Caco-2 (cell line): Measurements from ENCODE around the gene PRR33. TPM values are rescaled to one million over a fixed set of nuclear protein-coding genes. Genes with fewer than 3 reads are reported as not detected.

Experiments
- BruUV-seq: library from RNA; stranded (reverse); fragments of 400-500 nt; replicated peaks from 2 replicates; lab custom pipeline; 2021; lab: Mats Ljungman, UMichigan
- CTCF ChIA-PET: fragments of 300-600 bp; sonication (Branson Sonifier 250); formaldehyde crosslinking; loops from one replicate; lab custom pipeline; 2022; ENCODE audit warnings: antibody characterized with exemption; lab: Charles Lee
- POLR2A ChIA-PET: fragments of 300-600 bp; sonication (Branson Sonifier 250); formaldehyde crosslinking; loops from one replicate; lab custom pipeline; 2022; ENCODE audit warnings: antibody characterized with exemption; lab: Charles Lee
- DNase-seq, 2 experiments: peaks; one replicate each; pipeline versions ENCODE4 v3.0.0 to v3.0.0-alpha.2; 2020 to 2022
- H3K27me3 ChIP-seq: replicated peaks from 2 replicates; pipeline ENCODE4 v1.6.0; 2011; ENCODE audit warnings: low read length; ENCODE audit not compliant: control insufficient read depth, insufficient read depth
- H3K36me3 ChIP-seq: 2 replicates; pipeline ENCODE4 v1.5.1; 2011; ENCODE audit warnings: low read length; ENCODE audit not compliant: control insufficient read depth, insufficient read depth
- H3K4me1 ChIP-seq: fragments of 250-450 bp; sonication (Bioruptor Pico); 2 replicates; pipeline ENCODE4 v1.5.1; 2020; ENCODE audit warnings: mild to moderate bottlenecking
- H3K4me3 ChIP-seq: 2 replicates; pipeline ENCODE4 v1.5.1; 2011; ENCODE audit warnings: low read depth, mild to moderate bottlenecking, control low read depth, low read length
- H3K9me3 ChIP-seq: fragments of 250-450 bp; sonication (Bioruptor Pico); 2 replicates; pipeline ENCODE4 v1.5.1; 2020; ENCODE audit warnings: mild to moderate bottlenecking, moderate library complexity
- H3K27ac Mint-ChIP-seq: one replicate; pipeline ENCODE4 v1.8.0; 2022; ENCODE audit warnings: mixed read lengths; ENCODE audit not compliant: unreplicated experiment
- H3K27me3 Mint-ChIP-seq: one replicate; pipeline ENCODE4 v1.8.0; 2022; ENCODE audit warnings: mixed read lengths; ENCODE audit not compliant: insufficient read depth, unreplicated experiment
- H3K36me3 Mint-ChIP-seq: one replicate; pipeline ENCODE4 v1.8.0; 2022; ENCODE audit warnings: mild to moderate bottlenecking, mixed read lengths; ENCODE audit not compliant: insufficient read depth, unreplicated experiment
- H3K4me1 Mint-ChIP-seq: one replicate; pipeline ENCODE4 v1.8.0; 2022; ENCODE audit warnings: low read depth, mixed read lengths; ENCODE audit not compliant: unreplicated experiment
- H3K4me3 Mint-ChIP-seq: one replicate; pipeline ENCODE4 v1.8.0; 2022; ENCODE audit warnings: mild to moderate bottlenecking, moderate library complexity, mixed read lengths; ENCODE audit not compliant: unreplicated experiment
- H3K9me3 Mint-ChIP-seq: one replicate; pipeline ENCODE4 v1.8.0; 2022; ENCODE audit warnings: mixed read lengths; ENCODE audit not compliant: unreplicated experiment
- intact Hi-C: fragments of 100-400 bp; cut with micrococcal nuclease; formaldehyde crosslinking; loops from one replicate; pipeline ENCODE4 v1.10.0; 2022; ENCODE audit not compliant: unreplicated experiment
- total RNA-seq: library from RNA; stranded (reverse); gene quantifications from 2 replicates; pipeline ENCODE4 v1.2.3, GENCODE V29; 2022
- TF ChIP-seq, protein P1 (sequence below), 2 experiments: fragments of 200-600 bp in 1 of 2; IDR thresholded peaks; 1 replicate in 1 of 2; 2 replicates in 1 of 2; pipeline versions ENCODE4 v1.5.1 to v1.8.0; 2011 to 2022; ENCODE audit warnings: antibody characterized with exemption in 1 of 2, control low read depth in 1 of 2, inconsistent platforms in 1 of 2, low read depth in 1 of 2, low read length in 1 of 2, mild to moderate bottlenecking in 1 of 2, moderate library complexity in 1 of 2; ENCODE audit not compliant: insufficient read depth in 1 of 2, severe bottlenecking in 1 of 2, unreplicated experiment in 1 of 2

The PRR33 gene
- total RNA-seq, 1 experiment from 2014 or later: not detected

DNA sequence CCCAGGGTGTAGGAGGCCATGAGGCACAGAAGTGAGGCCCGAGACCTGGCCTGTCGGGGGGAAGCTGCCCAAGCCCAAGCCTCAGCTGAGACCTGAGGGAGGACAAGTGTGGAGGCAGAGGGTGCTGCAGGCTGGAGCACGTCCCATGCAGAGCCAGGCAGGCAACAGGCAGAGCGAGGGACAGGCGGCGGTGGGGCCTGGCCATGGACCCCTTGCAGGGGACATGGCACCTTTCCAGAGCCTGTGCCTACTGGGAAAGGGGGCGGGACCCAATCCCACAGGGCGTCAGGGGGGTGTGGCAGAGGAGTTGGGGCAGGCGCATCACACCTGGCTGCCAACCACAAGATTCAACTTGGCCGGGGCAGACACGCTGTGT lies 48.6 kb downstream of the PRR33 start:
- Mint-ChIP-seq H3K4me3 (no peak overlapping the region), H3K9me3 (no peaks in the 10 kb centered on the region), H3K27ac (no peak overlapping the region), H3K36me3 (peaks cover 6% of the 10 kb centered on the region), H3K4me1 (peaks cover 11% of the 10 kb centered on the region), H3K27me3 (no peaks in the 10 kb centered on the region)
- no peaks in the 10 kb centered on the region for H3K27me3 ChIP-seq
- CTCF ChIA-PET: no interaction called here
- TF ChIP-seq, protein P1, sequence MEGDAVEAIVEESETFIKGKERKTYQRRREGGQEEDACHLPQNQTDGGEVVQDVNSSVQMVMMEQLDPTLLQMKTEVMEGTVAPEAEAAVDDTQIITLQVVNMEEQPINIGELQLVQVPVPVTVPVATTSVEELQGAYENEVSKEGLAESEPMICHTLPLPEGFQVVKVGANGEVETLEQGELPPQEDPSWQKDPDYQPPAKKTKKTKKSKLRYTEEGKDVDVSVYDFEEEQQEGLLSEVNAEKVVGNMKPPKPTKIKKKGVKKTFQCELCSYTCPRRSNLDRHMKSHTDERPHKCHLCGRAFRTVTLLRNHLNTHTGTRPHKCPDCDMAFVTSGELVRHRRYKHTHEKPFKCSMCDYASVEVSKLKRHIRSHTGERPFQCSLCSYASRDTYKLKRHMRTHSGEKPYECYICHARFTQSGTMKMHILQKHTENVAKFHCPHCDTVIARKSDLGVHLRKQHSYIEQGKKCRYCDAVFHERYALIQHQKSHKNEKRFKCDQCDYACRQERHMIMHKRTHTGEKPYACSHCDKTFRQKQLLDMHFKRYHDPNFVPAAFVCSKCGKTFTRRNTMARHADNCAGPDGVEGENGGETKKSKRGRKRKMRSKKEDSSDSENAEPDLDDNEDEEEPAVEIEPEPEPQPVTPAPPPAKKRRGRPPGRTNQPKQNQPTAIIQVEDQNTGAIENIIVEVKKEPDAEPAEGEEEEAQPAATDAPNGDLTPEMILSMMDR (IDR thresholded peaks at IDR 0.05; ENCODE audit: insufficient read depth in 1 of 2, low read depth in 1 of 2, low read length in 1 of 2, severe bottlenecking in 1 of 2, unreplicated experiment in 1 of 2): no peak
- intact Hi-C loops: no loop called here
- no peak overlapping the region for H3K4me3 ChIP-seq
- no peak for DNase-seq
- POLR2A ChIA-PET: no interaction called here
- H3K9me3 ChIP-seq: no peaks in the 10 kb centered on the region
- H3K4me1 ChIP-seq: peaks cover 8% of the 10 kb centered on the region
- H3K36me3 ChIP-seq: no peaks in the 10 kb centered on the region
- BruUV-seq: no TSS peak

DNA sequence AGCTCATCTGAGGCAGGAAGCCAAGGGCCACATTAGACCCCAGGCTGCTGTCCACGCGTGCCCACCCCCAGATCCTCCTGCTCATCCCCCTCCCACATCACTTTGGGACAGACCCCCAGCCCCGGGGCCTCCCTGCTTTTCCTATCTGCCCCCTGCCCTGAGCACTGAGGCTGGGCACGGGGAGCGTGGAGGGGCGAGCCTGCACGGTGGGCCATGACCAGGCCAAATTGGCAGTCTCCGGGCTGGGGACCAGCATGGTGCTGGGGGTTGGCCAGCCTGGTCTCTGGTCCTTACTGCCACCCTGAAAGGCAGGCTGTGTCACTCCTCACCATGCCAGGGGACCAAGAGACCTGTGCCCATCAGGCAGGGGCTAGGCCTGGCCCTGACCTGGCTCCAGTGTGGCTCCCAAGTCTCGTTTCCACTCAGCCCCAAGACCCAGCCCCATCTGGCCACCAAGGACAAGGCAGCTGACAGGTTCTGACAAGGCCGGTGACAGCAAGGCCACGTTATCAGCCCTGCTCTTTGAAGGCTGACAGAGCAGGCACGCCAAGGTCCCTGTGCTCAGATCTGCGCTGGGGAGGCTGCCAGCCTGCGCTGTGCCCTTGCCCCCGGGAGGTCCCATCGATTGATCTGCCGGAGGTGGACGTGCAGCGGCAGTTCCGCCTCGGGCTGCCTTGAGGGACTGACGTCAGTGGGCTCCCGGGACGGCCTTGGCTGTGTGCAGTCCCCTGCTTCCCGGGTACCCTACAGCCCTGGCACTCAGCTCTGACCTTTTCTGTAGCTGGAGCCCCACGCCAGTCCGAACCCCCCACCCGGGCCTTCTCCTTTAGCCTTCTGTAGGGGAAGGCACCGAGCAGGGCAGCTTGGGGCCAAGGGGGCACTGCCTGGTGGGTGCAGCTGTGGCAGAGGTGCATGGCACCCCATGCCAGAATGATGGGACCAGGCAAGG lies 49.3 kb downstream of the PRR33 start:
- TF ChIP-seq, protein P1 (IDR thresholded peaks at IDR 0.05; ENCODE audit: insufficient read depth in 1 of 2, low read depth in 1 of 2, low read length in 1 of 2, severe bottlenecking in 1 of 2, unreplicated experiment in 1 of 2): no peak
- POLR2A ChIA-PET: no interaction called here
- H3K4me1 ChIP-seq: peaks cover 14% of the 10 kb centered on the region
- H3K27me3 ChIP-seq: no peaks in the 10 kb centered on the region
- H3K27me3 Mint-ChIP-seq: no peaks in the 10 kb centered on the region
- H3K9me3 ChIP-seq: no peaks in the 10 kb centered on the region
- no peaks in the 10 kb centered on the region for H3K36me3 ChIP-seq
- H3K27ac Mint-ChIP-seq: no peak overlapping the region
- no peak overlapping the region for H3K4me3 Mint-ChIP-seq
- no peak for DNase-seq
- peaks cover 6% of the 10 kb centered on the region for H3K36me3 Mint-ChIP-seq
- H3K4me3 ChIP-seq: no peak overlapping the region
- intact Hi-C loops: no loop called here
- H3K9me3 Mint-ChIP-seq: no peaks in the 10 kb centered on the region
- CTCF ChIA-PET: no interaction called here
- no TSS peak for BruUV-seq
- peaks cover 11% of the 10 kb centered on the region for H3K4me1 Mint-ChIP-seq

DNA sequence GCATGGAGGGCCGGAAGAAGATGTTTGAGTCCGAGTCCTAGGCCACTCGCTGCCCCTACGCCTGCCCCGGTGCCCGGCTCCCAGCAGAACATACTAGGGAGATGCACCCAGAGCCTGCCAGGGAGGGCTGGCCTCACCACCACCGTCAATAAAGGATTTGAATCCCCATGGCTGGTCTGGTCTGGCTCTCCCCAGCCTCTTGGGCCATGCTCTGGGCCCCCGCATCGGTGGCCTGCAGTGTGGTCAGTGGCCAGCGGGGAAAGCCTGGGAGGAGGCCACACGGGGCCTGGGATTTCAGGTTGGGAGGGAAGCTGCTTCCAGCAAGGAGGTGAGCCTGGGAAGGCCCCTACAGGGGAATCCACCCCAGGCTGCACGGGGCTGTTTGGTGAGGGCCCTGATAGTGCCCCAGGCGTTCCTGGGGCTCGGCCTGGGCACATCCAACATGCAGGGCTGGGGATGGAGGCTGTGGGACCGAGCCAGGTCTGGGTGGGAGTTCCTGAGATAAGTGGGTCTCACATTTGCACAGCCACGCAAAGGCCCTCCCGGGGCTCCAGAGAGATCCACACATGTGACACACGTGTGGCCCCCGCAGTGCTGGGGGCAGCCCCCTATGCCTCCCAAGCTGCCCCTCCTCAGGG lies 50.1 kb downstream of the PRR33 start:
- H3K9me3 ChIP-seq: no peaks in the 10 kb centered on the region
- no peak for DNase-seq
- BruUV-seq: no TSS peak
- POLR2A ChIA-PET: no interaction called here
- CTCF ChIA-PET: interaction anchor here (0.9 kb wide), 1 partner anchor 311 kb away, joined by 3 read pairs; no protein-coding TSS in a partner anchor
- intact Hi-C loops: no loop called here
- no peaks in the 10 kb centered on the region for H3K36me3 ChIP-seq
- Mint-ChIP-seq H3K27ac (no peak overlapping the region), H3K4me3 (no peak overlapping the region), H3K4me1 (peaks cover 11% of the 10 kb centered on the region), H3K27me3 (no peaks in the 10 kb centered on the region), H3K9me3 (no peaks in the 10 kb centered on the region), H3K36me3 (peaks cover 6% of the 10 kb centered on the region)
- peaks cover 18% of the 10 kb centered on the region for H3K4me1 ChIP-seq
- TF ChIP-seq, protein P1 (IDR thresholded peaks at IDR 0.05; ENCODE audit: insufficient read depth in 1 of 2, low read depth in 1 of 2, low read length in 1 of 2, severe bottlenecking in 1 of 2, unreplicated experiment in 1 of 2): no peak
- H3K4me3 ChIP-seq: no peak overlapping the region
- no peaks in the 10 kb centered on the region for H3K27me3 ChIP-seq
